ENCODE results near the gene SLC9C1. TPM values are rescaled to one million over a fixed set of nuclear protein-coding genes. Genes with fewer than 3 reads are reported as not detected.

Gene SLC9C1
- polyA plus RNA-seq, 1 donor (not counting 4 experiments of a cell fraction or from before 2014, with no cell fraction given), result not detected

- FAIRE-seq (no peak), DNase-seq (ENCODE audit: low read depth, low spot score) (no peak)
- TF ChIP-seq EZH2 (IDR thresholded peaks at IDR 0.05; ENCODE audit: low read length) (no peak), CTCF (optimal IDR thresholded peaks at IDR 0.05 in 1 of 3, IDR thresholded peaks at IDR 0.05 in 1 of 3, conservative IDR thresholded peaks at IDR 0.05 in 1 of 3; ENCODE audit: extremely low read depth in 1 of 3, insufficient read depth in 2 of 3, low read length in 3 of 3) (no peak)
- Histone ChIP-seq H3K4me1 (ENCODE audit: control insufficient read depth, extremely low read depth, insufficient read depth, low read length) (no peaks in the 10 kb centered on the region), H3K36me3 (ENCODE audit: control insufficient read depth in 2 of 2, extremely low read depth in 1 of 2, insufficient read depth in 2 of 2, low read length in 2 of 2) (peaks cover 31% of the 10 kb centered on the region in 2 experiments), H3K9ac (ENCODE audit: control insufficient read depth, extremely low read depth, insufficient read depth, low read length) (no peak overlapping the region), H3K79me2 (ENCODE audit: control insufficient read depth, insufficient read depth, low read length) (no peaks in the 10 kb centered on the region), H3K9me1 (ENCODE audit: control insufficient read depth, extremely low read depth, insufficient read depth, low read length) (no peaks in the 10 kb centered on the region), H3K27me3 (ENCODE audit: control insufficient read depth, extremely low read depth, insufficient read depth, low read length) (no peaks in the 10 kb centered on the region), H3K4me3 (ENCODE audit: control insufficient read depth in 2 of 3, extremely low read depth in 1 of 3, insufficient read depth in 2 of 3, low read depth in 1 of 3, low read length in 3 of 3) (no peak overlapping the region), H4K20me1 (ENCODE audit: control insufficient read depth, extremely low read depth, insufficient read depth, low read length) (no peaks in the 10 kb centered on the region), H3K4me2 (ENCODE audit: control insufficient read depth, extremely low read depth, insufficient read depth, low read depth, low read length) (no peak overlapping the region), H3K9me3 (ENCODE audit: control insufficient read depth, low read depth, low read length) (no peaks in the 10 kb centered on the region), H2AFZ (ENCODE audit: control insufficient read depth, low read length) (no peak overlapping the region), H3K27ac (ENCODE audit: control insufficient read depth, insufficient read depth, low read length) (no peak overlapping the region)
- dilution Hi-C loops (cut with MboI; ENCODE audit: extremely low pct_ligation_motif_present, low sequenced_read_pairs), result no loop called here
Measured at GRCh38 chr3:112116748-112117186, 177.2 kb downstream of the SLC9C1 start.

GRCh38 chr3:112115806-112116383 is 178.1 kb downstream of the SLC9C1 start:
- H3K4me2 ChIP-seq (ENCODE audit: control insufficient read depth, extremely low read depth, insufficient read depth, low read depth, low read length), result no peak overlapping the region
- DNase-seq (ENCODE audit: low read depth, low spot score) (no peak), FAIRE-seq (no peak)
- H3K27ac ChIP-seq (ENCODE audit: control insufficient read depth, insufficient read depth, low read length), result no peak overlapping the region
- H3K36me3 ChIP-seq (ENCODE audit: control insufficient read depth in 2 of 2, extremely low read depth in 1 of 2, insufficient read depth in 2 of 2, low read length in 2 of 2), result peaks cover 34 to 35% of the 10 kb centered on the region in 2 experiments
- H3K9me3 ChIP-seq (ENCODE audit: control insufficient read depth, low read depth, low read length), result no peaks in the 10 kb centered on the region
- H2AFZ ChIP-seq (ENCODE audit: control insufficient read depth, low read length), result no peak overlapping the region
- no peaks in the 10 kb centered on the region for H4K20me1 ChIP-seq (ENCODE audit: control insufficient read depth, extremely low read depth, insufficient read depth, low read length)
- no peak overlapping the region for H3K4me3 ChIP-seq (ENCODE audit: control insufficient read depth in 2 of 3, extremely low read depth in 1 of 3, insufficient read depth in 2 of 3, low read depth in 1 of 3, low read length in 3 of 3)
- H3K79me2 ChIP-seq (ENCODE audit: control insufficient read depth, insufficient read depth, low read length), result no peaks in the 10 kb centered on the region
- no peak overlapping the region for H3K9ac ChIP-seq (ENCODE audit: control insufficient read depth, extremely low read depth, insufficient read depth, low read length)
- dilution Hi-C loops (cut with MboI; ENCODE audit: extremely low pct_ligation_motif_present, low sequenced_read_pairs), result no loop called here
- H3K27me3 ChIP-seq (ENCODE audit: control insufficient read depth, extremely low read depth, insufficient read depth, low read length), result no peaks in the 10 kb centered on the region
- H3K9me1 ChIP-seq (ENCODE audit: control insufficient read depth, extremely low read depth, insufficient read depth, low read length), result no peaks in the 10 kb centered on the region
- H3K4me1 ChIP-seq (ENCODE audit: control insufficient read depth, extremely low read depth, insufficient read depth, low read length), result no peaks in the 10 kb centered on the region
- TF ChIP-seq CTCF (optimal IDR thresholded peaks at IDR 0.05 in 1 of 3, IDR thresholded peaks at IDR 0.05 in 1 of 3, conservative IDR thresholded peaks at IDR 0.05 in 1 of 3; ENCODE audit: extremely low read depth in 1 of 3, insufficient read depth in 2 of 3, low read length in 3 of 3), result no peak
- TF ChIP-seq EZH2 (IDR thresholded peaks at IDR 0.05; ENCODE audit: low read length), result no peak

Data from keratinocyte (primary cell).